ENCODE results near the gene SDC3. TPM values are rescaled to one million over a fixed set of nuclear protein-coding genes. Genes with fewer than 3 reads are reported as not detected.

The SDC3 gene
- total and polyA plus RNA-seq, 2 of the 8 experiments (the other 6 are each of a cell fraction or from before 2014, with no cell fraction given): 7.0 to 27.0 TPM

- no peak for DNase-seq (ENCODE audit: low read depth in 1 of 2, low spot score in 2 of 2)
- peaks cover 26 to 30% of the 10 kb centered on the region in 2 experiments for H3K9me3 ChIP-seq (ENCODE audit: insufficient read depth in 2 of 2, low read depth in 1 of 2, low read length in 1 of 2)
- H3K4me3 ChIP-seq (ENCODE audit: extremely low read depth in 1 of 4, insufficient read depth in 2 of 4, low read depth in 3 of 4, low read length in 4 of 4): no peak overlapping the region
- no peak overlapping the region for H4K91ac ChIP-seq (replicated peaks; ENCODE audit: insufficient read length, low read length)
- peaks cover 5 to 8% of the 10 kb centered on the region in 2 experiments for H4K20me1 ChIP-seq (replicated peaks in 1 of 2; ENCODE audit: control insufficient read depth in 1 of 2, insufficient read depth in 2 of 2, low read length in 2 of 2)
- no peak overlapping the region for H3K27ac ChIP-seq (ENCODE audit: low read depth, low read length)
- TF ChIP-seq POLR2AphosphoS5 (IDR thresholded peaks at IDR 0.05; ENCODE audit: low read depth, low read length) (no peak), TAF1 (IDR thresholded peaks at IDR 0.05; ENCODE audit: low read depth, low read length) (no peak), USF2 (IDR thresholded peaks at IDR 0.05; ENCODE audit: low read length) (no peak), ASH2L (IDR thresholded peaks at IDR 0.05; ENCODE audit: low read length) (no peak)
- H3K23ac ChIP-seq (ENCODE audit: insufficient read length): no peak overlapping the region
- peaks cover 6 to 30% (median 20%) of the 10 kb centered on the region in 4 experiments for H3K36me3 ChIP-seq (ENCODE audit: control insufficient read depth in 2 of 4, insufficient read depth in 4 of 4, low read length in 3 of 4)
- no peak overlapping the region for H3K18ac ChIP-seq (ENCODE audit: extremely low read depth, low read length)
- WGBS, 2 experiments (ENCODE audit: extremely low coverage in 1 of 2, insufficient coverage in 1 of 2, insufficient read length in 1 of 2, insufficient replicate concordance in 2 of 2, low coverage in 1 of 2, low lambda C conversion rate in 2 of 2, missing lambda C conversion rate in 1 of 2): 92% methylated on average over 11 of the region's 11 CpGs; no CpG with 5 or more reads in 1 of the 2 experiments
- H2BK15ac ChIP-seq (ENCODE audit: low read length): no peak overlapping the region
- no peak overlapping the region for H2BK12ac ChIP-seq (ENCODE audit: low read depth, low read length)
- no peaks in the 10 kb centered on the region; a peak in 1 of 7 replicates for H3K27me3 ChIP-seq (replicated peaks in 1 of 4; ENCODE audit: control insufficient read depth in 3 of 4, extremely low read depth in 1 of 4, insufficient read depth in 3 of 4, low read length in 3 of 4)
- H3K23me2 ChIP-seq (ENCODE audit: low read depth, low read length): no peaks in the 10 kb centered on the region
- POLR2A ChIA-PET (ENCODE audit: partially characterized antibody): interaction anchor here (1.0 kb wide), 1 partner anchor 9 kb away, joined by 3 read pairs; no protein-coding TSS in a partner anchor
- H3K4ac ChIP-seq (replicated peaks; ENCODE audit: insufficient read length, low read depth, low read length): no peak overlapping the region
- no peak overlapping the region for H2BK120ac ChIP-seq (replicated peaks; ENCODE audit: low read depth, low read length)
- H2BK5ac ChIP-seq (ENCODE audit: low read depth, low read length): no peak overlapping the region
- no peak overlapping the region for H2AK5ac ChIP-seq (ENCODE audit: low read depth, low read length)
- CTCF ChIA-PET (ENCODE audit: partially characterized antibody): interaction anchor here (0.9 to 7.2 kb wide), 6 partner anchors 9 to 73 kb away, joined by 3 to 41 read pairs (median 13); no protein-coding TSS in a partner anchor
- H4K5ac ChIP-seq (ENCODE audit: insufficient read length, low read depth, low read length): no peak overlapping the region
- H3K14ac ChIP-seq (ENCODE audit: insufficient read length): no peak overlapping the region
- H3K4me2 ChIP-seq (ENCODE audit: insufficient read depth in 1 of 2, low read depth in 2 of 2, low read length in 2 of 2): no peak overlapping the region
- no peak overlapping the region for H3K56ac ChIP-seq (replicated peaks; ENCODE audit: insufficient read length, low read depth, low read length)
- no peak for FAIRE-seq
- H2AFZ ChIP-seq (ENCODE audit: low read length): no peak overlapping the region
- H3K9ac ChIP-seq (replicated peaks in 1 of 4; ENCODE audit: extremely low read depth in 1 of 4, low read depth in 3 of 4, low read length in 3 of 4): no peak overlapping the region
- H3K79me1 ChIP-seq (ENCODE audit: low read depth, low read length): peaks cover 5% of the 10 kb centered on the region
- H3K79me2 ChIP-seq (ENCODE audit: control insufficient read depth in 1 of 2, insufficient read depth in 2 of 2, low read length in 2 of 2): no peaks in the 10 kb centered on the region
- no peak overlapping the region for H4K8ac ChIP-seq (ENCODE audit: extremely low read depth, insufficient read depth, low read length)
- H2BK20ac ChIP-seq (ENCODE audit: low read length): no peak overlapping the region
- peaks cover 3 to 19% (median 11%) of the 10 kb centered on the region in 4 experiments for H3K4me1 ChIP-seq (replicated peaks in 1 of 4; ENCODE audit: control insufficient read depth in 3 of 4, insufficient read depth in 4 of 4, low read length in 3 of 4)
Observed at GRCh38 chr1:30875916-30876315, 32.6 kb downstream of the SDC3 start.
